GM19239 (cell line): Measurements from ENCODE around the gene TTYH2.
"Not testable (repeated sequence)": the region's sequence is repeated elsewhere in the genome, so short reads cannot be mapped to it uniquely, and the experiment has no call there.

ENCODE experiments used
- DNase-seq: peaks from one replicate; pipeline ENCODE4 v3.0.0; 2011; ENCODE audit warnings: low spot score; ENCODE audit not compliant: insufficient read length
- FAIRE-seq: peaks from 2 replicates; lab custom pipeline; 2011; peaks lifted over from hg19 to GRCh38; lab: Jason Lieb, UNC

Gene TTYH2

GRCh38 chr17:74251569-74251968 lies 38.2 kb downstream of the TTYH2 start:
- FAIRE-seq: no peak

GRCh38 chr17:74252211-74252610 lies 38.8 kb downstream of the TTYH2 start:
- DNase-seq (no peak), FAIRE-seq (no peak)

More at GRCh38 chr17:74251569-74251968, 38.2 kb downstream of the TTYH2 start:
- no peak for DNase-seq

GRCh38 chr17:74253036-74253435 lies 39.7 kb downstream of the TTYH2 start:
- FAIRE-seq: no peak

GRCh38 chr17:74257311-74257710 lies 43.9 kb downstream of the TTYH2 start:
- no peak for FAIRE-seq
- DNase-seq: no peak

More at GRCh38 chr17:74253036-74253435, 39.7 kb downstream of the TTYH2 start:
- no peak for DNase-seq

- DNase-seq: no peak
- FAIRE-seq: no peak
These were observed 46.5 kb downstream of the TTYH2 start for GRCh38 chr17:74259667-74260524.

- FAIRE-seq (no peak), DNase-seq (no peak)
These were observed 47.1 kb downstream of the TTYH2 start for GRCh38 chr17:74260525-74260850.

- no peak for FAIRE-seq
These were observed 49.2 kb downstream of the TTYH2 start for GRCh38 chr17:74262601-74263000.

GRCh38 chr17:74267054-74267453 lies 53.7 kb downstream of the TTYH2 start:
- DNase-seq, FAIRE-seq: not testable (repeated sequence)

More at GRCh38 chr17:74262601-74263000, 49.2 kb downstream of the TTYH2 start:
- no peak for DNase-seq

- FAIRE-seq (no peak), DNase-seq (no peak)
These were observed 54.2 kb downstream of the TTYH2 start for GRCh38 chr17:74267579-74267978.

- FAIRE-seq (no peak), DNase-seq (no peak)
These were observed 54.7 kb downstream of the TTYH2 start for GRCh38 chr17:74267987-74268499.

GRCh38 chr17:74268558-74268957 lies 55.2 kb downstream of the TTYH2 start:
- no peak for DNase-seq
- no peak for FAIRE-seq

- FAIRE-seq (no peak), DNase-seq (no peak)
These were observed 57.0 kb downstream of the TTYH2 start for GRCh38 chr17:74270333-74270732.

- FAIRE-seq (no peak), DNase-seq (no peak)
These were observed 57.9 kb downstream of the TTYH2 start for GRCh38 chr17:74271281-74271680.

- no peak for DNase-seq
- FAIRE-seq: no peak
These were observed 58.7 kb downstream of the TTYH2 start for GRCh38 chr17:74271901-74272561.

GRCh38 chr17:74272731-74273201 lies 59.4 kb downstream of the TTYH2 start:
- no peak for DNase-seq
- no peak for FAIRE-seq

- DNase-seq (no peak), FAIRE-seq (no peak)
These were observed 60.8 kb downstream of the TTYH2 start, which contains the start of gene DNAI2 for GRCh38 chr17:74274060-74274708. Gene DNAI2, plus strand, starts transcription at chr17:74274234. Its CDS starts 7,584 bp downstream, at chr17:74281818.

- DNase-seq (no peak), FAIRE-seq (peak; percentile 21)
These were observed 61.5 kb downstream of the TTYH2 start for GRCh38 chr17:74274709-74275340.

- FAIRE-seq (no peak), DNase-seq (no peak)
These were observed 62.7 kb downstream of the TTYH2 start for GRCh38 chr17:74276051-74276476.

- DNase-seq: no peak
- FAIRE-seq: no peak
These were observed 63.2 kb downstream of the TTYH2 start for GRCh38 chr17:74276541-74277009.

- DNase-seq (no peak), FAIRE-seq (no peak)
These were observed 64.6 kb downstream of the TTYH2 start for GRCh38 chr17:74277935-74278334.
